HG03196 (cell line): Measurements from ENCODE around the gene LRRC49.

Experiments used
- ATAC-seq: cut with Tn5 transposase; IDR thresholded peaks from one replicate; pipeline ENCODE4 v1.9.1; 2021; ENCODE audit not compliant: unreplicated experiment

Gene LRRC49

DNA sequence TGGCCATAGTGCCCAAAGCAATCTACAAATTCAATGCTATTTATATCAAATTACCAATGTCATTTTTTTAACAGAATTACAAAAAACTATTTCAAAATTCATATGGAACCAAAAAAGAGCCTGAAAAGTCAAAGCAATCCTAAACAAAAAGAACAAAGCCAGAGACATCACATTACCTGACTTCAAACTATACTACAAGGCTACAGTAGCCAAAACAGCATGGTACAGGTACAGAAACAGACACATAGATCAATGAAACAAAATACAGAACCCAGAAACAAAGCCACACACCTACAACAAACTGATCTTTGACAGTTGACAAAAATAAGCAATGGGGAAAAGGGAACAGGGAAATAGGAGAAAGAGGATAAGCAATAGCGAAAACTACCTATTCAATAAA is 196.1 kb downstream of the LRRC49 start:
- no peak for ATAC-seq

DNA sequence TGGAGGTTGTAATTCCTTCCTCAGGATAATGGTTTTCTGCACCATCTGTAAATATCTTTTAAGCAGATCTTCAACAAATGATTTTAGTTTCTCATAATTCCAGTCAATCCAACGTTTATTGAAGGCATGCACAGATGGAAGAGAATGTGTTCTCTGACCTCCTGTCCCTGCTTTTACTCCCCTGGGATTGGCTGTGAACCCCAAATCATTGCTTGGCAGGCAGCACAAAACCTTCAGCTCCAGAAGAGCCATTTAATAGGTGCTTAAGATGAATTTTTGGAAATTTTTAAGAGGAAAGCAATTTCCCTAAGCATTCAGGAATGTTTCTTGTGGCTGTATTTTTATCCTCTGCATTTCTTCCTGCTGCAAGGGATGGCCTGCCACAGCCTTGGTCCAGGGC is 197.2 kb downstream of the LRRC49 start:
- no peak for ATAC-seq

DNA sequence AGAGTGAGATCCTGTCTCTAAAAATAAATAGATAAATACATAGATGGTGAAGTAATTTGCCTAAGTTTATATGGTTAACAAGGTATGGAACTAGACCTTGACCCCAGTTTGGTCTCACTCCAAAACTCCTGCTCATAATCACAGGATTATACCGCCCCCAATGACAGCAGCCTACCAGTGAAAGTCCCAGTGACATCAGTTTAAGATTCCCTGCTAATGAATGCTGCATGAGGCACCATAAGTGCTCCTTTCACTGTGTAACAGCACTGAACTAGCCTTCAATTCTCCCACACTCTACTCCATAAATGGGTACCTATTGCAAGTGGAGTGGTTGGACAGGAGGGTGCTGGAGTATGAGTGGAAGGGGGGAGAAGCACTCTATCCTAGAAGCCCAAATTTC is 199.0 kb downstream of the LRRC49 start:
- ATAC-seq: no peak

DNA sequence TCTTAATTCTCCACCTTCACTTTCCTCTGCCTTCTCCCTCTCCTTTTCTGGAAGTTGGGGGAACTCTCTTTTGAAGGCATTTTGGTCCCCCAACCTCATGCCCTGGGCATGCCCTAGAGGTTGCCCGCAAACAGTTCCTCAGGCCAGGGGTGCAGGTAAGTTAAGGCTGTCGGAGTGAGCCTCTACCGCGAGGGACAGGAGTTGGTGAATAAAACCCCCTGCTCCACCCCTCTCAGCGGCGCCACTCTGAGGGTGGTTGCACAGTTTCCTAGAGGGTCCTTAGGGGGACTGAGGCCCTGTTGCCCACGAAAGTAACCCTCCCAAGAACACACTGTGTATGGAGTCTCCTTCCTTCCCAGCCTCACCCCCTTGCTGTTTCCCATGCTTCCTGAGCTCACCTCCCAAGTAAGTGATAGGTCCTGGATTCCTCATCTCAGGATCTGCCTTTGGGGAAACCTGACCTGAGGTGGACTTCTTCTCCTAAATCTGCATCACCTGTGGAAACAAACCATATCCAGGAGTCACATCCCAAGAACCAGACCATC is 199.5 kb downstream of the LRRC49 start:
- ATAC-seq: no peak

DNA sequence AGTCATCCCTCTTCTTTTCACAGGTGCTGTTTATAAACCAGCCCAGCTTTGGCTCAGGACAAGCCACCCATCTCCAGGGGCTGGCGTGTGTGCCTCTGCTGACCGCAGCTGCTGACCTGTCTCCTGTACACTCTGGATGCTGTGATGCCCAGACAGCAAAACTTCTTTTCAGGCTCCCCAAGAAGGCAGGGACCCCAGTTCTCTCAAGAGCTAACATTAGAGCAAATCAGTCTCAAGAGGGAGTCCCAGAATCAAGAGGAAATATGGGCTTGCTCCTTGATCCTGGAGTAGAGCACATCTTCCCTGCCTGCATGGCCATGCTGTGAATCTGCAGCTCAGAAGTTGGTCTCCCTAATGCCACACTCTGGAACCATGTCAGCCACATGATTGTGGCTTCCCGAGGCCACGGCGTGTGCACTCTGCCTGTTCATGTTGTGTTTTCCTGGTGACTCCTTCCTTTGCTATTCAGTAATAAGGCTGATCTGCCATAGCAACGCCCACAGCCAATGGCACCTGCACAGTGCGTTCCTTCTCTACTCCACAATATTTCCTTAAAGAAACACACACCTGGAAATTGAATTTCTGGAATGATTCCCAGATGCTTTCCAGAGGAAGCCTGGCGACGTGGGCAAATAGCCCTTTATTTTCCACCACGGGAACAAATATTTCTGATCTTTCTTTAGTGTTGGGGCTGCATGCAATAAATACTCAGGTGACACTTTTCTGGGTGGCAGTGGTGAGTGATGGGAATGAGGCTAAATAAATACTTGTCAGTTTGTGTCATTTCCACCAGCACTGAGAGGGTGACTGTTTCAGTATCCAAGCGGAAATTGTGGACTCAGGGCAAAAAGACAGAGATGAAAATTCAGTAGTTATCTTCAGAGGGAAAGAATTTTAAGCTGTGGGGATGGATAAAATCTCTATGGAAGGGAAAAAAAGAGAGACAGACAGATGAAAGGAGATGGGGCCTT is 200.7 kb downstream of the LRRC49 start:
- ATAC-seq: no peak

DNA sequence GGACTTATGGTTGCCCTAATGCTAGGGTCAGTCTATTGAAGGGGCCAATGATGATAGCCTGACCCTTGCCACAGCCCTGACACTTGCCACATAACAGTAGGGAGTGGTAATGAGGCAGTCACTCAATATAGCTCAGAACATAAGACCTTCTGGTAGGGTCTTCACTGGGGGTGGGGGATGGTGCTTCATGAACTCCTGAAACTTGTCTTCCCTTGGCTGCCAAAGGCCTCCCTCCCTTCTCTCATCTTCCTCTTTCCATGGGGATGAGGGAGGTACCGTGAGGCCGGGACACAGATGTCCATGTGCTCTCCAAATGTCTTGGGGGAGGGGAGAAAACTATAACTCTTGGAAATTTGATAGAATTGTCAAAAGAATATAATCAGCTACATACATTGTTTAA is 201.5 kb downstream of the LRRC49 start:
- ATAC-seq: no peak

DNA sequence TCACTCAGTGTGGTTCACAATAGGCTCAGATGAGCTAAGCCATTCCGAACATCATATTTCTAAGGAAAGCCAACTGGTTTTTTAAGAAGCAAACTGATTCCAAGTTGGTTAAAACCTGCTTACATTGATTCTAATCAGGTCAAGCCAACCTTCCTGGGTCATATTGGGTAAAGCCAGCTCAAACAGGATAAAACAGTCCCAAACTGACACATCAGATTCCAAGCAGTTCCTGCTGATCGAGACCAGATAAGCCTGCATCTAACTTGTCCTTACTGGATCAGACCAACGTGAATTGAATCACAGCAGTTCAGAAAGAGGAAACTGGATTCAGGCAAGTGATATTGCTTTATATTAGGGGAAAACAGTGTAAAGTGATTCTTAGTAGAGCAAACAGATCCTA is 204.1 kb downstream of the LRRC49 start:
- ATAC-seq: no peak

DNA sequence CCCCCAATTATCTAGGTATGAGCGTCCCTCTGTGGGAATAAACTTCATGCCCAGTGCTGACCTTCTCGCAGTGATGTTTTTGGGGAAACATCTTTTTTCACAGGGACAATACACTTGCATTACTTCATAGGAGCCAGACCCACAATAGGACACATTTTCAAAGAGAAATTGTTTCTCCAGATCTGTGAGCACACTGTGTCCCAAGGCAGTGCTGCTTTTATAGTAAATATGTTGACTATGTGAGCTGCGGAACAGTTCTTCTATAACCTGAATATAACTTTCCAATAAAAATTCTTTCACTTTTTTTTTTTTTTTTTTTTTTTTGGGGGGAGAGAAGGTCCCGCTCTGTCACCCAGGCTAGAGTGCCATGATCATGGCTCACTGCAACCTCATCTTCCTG is 205.3 kb downstream of the LRRC49 start:
- no peak for ATAC-seq

DNA sequence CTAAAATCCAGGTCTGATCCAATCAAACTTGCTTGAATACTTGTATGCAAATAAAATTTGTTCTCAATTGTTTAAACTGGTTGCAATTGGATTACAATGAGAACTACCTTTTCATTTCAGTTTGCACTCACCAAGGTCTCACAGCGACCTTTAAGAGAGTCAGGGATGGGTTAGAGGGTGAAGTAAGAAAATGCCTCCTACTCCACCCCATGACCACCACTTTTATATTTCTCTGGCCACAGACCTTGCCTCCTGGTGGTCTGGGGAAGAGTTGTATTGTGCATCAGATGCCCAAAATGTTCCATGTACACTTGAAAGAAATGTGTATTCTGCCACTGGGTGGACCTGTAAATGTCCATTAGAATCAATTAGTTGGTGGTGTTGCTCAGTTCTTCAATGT is 206.3 kb downstream of the LRRC49 start:
- ATAC-seq: no peak
